ENCODE results near the gene HIGD1A.

HIGD1A gene

GRCh38 chr3:42762046-42762724 is 42.1 kb downstream of the HIGD1A start:
- DNase-seq (ENCODE audit: low read depth in 1 of 2, low spot score in 1 of 2): no peak

- no peak for DNase-seq (ENCODE audit: low read depth in 1 of 2, low spot score in 1 of 2)
Measured at GRCh38 chr3:42758126-42758525, 46.2 kb downstream of the HIGD1A start.

GRCh38 chr3:42756681-42757213 is 47.5 kb downstream of the HIGD1A start:
- no peak for DNase-seq (ENCODE audit: low read depth in 1 of 2, low spot score in 1 of 2)

- no peak for DNase-seq (ENCODE audit: low read depth in 1 of 2, low spot score in 1 of 2)
Measured at GRCh38 chr3:42755681-42756578, 48.4 kb downstream of the HIGD1A start.

GRCh38 chr3:42753757-42754156 is 50.5 kb downstream of the HIGD1A start:
- no peak for DNase-seq (ENCODE audit: low read depth in 1 of 2, low spot score in 1 of 2)

- DNase-seq (ENCODE audit: low read depth in 1 of 2, low spot score in 1 of 2): no peak
Measured at GRCh38 chr3:42752961-42753360, 51.3 kb downstream of the HIGD1A start.

GRCh38 chr3:42752441-42752840 is 51.8 kb downstream of the HIGD1A start:
- no peak for DNase-seq (ENCODE audit: low read depth in 1 of 2, low spot score in 1 of 2)

- no peak for DNase-seq (ENCODE audit: low read depth in 1 of 2, low spot score in 1 of 2)
Measured at GRCh38 chr3:42751609-42752008, 52.7 kb downstream of the HIGD1A start.

GRCh38 chr3:42750834-42751233 is 53.5 kb downstream of the HIGD1A start:
- DNase-seq (ENCODE audit: low read depth in 1 of 2, low spot score in 1 of 2): no peak

- DNase-seq (ENCODE audit: low read depth in 1 of 2, low spot score in 1 of 2): no peak
Measured at GRCh38 chr3:42749753-42750231, 54.5 kb downstream of the HIGD1A start.

- DNase-seq (ENCODE audit: low read depth in 1 of 2, low spot score in 1 of 2): no peak
Measured at GRCh38 chr3:42749025-42749752, 55.1 kb downstream of the HIGD1A start.

- no peak for DNase-seq (ENCODE audit: low read depth in 1 of 2, low spot score in 1 of 2)
Measured at GRCh38 chr3:42747581-42747980, 56.7 kb downstream of the HIGD1A start.

GRCh38 chr3:42746455-42747450 is 57.5 kb downstream of the HIGD1A start:
- DNase-seq (ENCODE audit: low read depth in 1 of 2, low spot score in 1 of 2): no peak

- DNase-seq (ENCODE audit: low read depth in 1 of 2, low spot score in 1 of 2): no peak
Measured at GRCh38 chr3:42745776-42746454, 58.4 kb downstream of the HIGD1A start.

- DNase-seq (ENCODE audit: low read depth in 1 of 2, low spot score in 1 of 2): no peak
Measured at GRCh38 chr3:42745291-42745745, 59.0 kb downstream of the HIGD1A start.

GRCh38 chr3:42743204-42743995 is 60.9 kb downstream of the HIGD1A start:
- DNase-seq (ENCODE audit: low read depth in 1 of 2, low spot score in 1 of 2): no peak

GRCh38 chr3:42742688-42743087 is 61.6 kb downstream of the HIGD1A start:
- DNase-seq (ENCODE audit: low read depth in 1 of 2, low spot score in 1 of 2): no peak

- DNase-seq (ENCODE audit: low read depth in 1 of 2, low spot score in 1 of 2): no peak
Measured at GRCh38 chr3:42742259-42742658, 62.0 kb downstream of the HIGD1A start.

- no peak for DNase-seq (ENCODE audit: low read depth in 1 of 2, low spot score in 1 of 2)
Measured at GRCh38 chr3:42741796-42742195, 62.5 kb downstream of the HIGD1A start.

Measured in stimulated activated CD4-positive, alpha-beta T cell treated with anti-CD3 and anti-CD28 coated beads, Interleukin-15, amount 100 ng/mL, for 1 hour (primary cell).